ENCODE data around the gene NRG2.

DNA sequence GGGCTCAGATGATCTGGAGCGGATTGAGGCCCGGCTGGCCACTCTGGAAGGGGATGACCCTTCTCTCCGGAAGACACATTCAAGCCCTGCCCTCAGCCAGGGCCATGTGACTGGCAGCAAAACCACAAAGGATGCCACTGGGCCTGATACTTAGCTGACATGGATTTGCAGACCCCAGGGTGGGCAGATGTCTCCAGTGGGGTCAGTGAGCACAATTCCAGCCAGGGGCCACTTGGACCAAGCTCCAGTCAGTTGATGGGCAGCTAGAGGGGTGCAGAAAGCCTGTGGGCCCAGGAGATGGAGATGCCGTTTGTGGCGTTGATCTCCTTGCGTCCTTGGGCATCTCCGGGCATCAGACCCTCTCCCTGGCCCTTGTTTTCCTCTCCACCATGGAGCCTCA is 200.8 kb downstream of the NRG2 start:
- TF ChIP-seq, protein P1, sequence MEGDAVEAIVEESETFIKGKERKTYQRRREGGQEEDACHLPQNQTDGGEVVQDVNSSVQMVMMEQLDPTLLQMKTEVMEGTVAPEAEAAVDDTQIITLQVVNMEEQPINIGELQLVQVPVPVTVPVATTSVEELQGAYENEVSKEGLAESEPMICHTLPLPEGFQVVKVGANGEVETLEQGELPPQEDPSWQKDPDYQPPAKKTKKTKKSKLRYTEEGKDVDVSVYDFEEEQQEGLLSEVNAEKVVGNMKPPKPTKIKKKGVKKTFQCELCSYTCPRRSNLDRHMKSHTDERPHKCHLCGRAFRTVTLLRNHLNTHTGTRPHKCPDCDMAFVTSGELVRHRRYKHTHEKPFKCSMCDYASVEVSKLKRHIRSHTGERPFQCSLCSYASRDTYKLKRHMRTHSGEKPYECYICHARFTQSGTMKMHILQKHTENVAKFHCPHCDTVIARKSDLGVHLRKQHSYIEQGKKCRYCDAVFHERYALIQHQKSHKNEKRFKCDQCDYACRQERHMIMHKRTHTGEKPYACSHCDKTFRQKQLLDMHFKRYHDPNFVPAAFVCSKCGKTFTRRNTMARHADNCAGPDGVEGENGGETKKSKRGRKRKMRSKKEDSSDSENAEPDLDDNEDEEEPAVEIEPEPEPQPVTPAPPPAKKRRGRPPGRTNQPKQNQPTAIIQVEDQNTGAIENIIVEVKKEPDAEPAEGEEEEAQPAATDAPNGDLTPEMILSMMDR (IDR thresholded peaks at IDR 0.05) = no peak
- TF ChIP-seq EP300 (IDR thresholded peaks at IDR 0.05) (no peak), POLR2A (IDR thresholded peaks at IDR 0.05) (no peak)

All from ovary (tissue), 3 donors.